Activated CD4-positive, alpha-beta T cell treated with anti-CD3 and anti-CD28 coated beads, Interleukin-2, amount 50 U/mL, for 24 hours (primary cell): ENCODE measurements around the gene IFT81.
"Not testable (repeated sequence)": the region's sequence is repeated elsewhere in the genome, so short reads cannot be mapped to it uniquely, and the experiment has no call there.

ENCODE experiments used
- DNase-seq, 2 donors: peaks; one replicate each; pipeline ENCODE4 v3.0.0-alpha.2; 2020; ENCODE audit warnings: low read depth in 1 of 2, low spot score in 1 of 2

The IFT81 gene

DNA sequence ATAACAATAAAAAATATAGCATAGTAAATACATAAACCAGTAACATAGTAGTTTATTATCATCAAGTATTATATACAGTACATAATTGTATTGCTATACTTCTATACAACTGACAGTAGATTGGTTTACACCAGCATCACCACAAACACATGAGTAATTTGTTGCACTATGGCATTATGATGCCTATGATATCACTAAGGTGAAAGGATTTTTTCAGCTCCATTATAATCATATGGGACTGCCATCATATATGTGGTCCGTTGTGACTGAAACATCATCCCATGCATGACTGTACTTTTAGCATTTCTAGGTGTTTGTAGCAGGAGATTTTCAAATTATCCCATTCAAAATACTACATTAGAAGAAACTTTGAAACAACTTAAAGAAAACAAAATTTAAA lies 77.8 kb downstream of the IFT81 start:
- no peak for DNase-seq

DNA sequence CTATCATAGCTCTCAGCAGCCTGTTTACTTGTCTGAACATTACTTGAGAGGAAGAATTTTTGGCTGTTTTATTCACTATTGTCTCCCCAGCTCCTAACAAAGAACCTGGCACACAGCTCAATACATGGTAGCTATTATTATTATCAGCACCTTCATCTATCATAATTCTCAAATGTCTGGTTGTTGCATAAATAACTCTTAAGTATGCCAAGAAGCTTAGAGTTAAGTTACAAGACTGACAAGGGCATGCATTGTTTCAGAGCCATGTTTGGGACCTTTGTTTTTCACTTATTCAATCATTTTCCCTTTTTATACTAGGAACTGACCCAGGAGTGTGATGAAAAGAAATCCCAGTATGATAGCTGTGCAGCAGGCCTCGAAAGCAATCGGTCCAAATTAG lies 79.4 kb downstream of the IFT81 start:
- no peak for DNase-seq

DNA sequence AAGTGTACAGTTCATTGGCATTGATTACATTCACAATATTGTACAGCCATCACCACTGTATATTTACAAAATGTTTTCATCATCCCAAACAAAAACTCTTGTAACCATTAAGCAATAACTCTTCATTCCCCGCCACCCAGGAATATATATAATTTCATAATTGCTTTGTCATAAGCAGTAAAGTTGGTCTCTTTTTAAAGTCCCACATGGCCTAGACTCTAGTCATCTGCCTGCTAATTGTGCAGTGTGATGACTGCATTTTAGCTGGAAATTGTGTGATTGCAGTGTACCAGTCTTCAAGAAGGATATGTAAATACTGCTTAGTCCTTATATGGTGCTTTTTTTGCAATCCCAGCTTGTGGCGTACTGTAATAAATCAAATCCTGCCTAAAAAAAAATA lies 81.8 kb downstream of the IFT81 start:
- no peak for DNase-seq

DNA sequence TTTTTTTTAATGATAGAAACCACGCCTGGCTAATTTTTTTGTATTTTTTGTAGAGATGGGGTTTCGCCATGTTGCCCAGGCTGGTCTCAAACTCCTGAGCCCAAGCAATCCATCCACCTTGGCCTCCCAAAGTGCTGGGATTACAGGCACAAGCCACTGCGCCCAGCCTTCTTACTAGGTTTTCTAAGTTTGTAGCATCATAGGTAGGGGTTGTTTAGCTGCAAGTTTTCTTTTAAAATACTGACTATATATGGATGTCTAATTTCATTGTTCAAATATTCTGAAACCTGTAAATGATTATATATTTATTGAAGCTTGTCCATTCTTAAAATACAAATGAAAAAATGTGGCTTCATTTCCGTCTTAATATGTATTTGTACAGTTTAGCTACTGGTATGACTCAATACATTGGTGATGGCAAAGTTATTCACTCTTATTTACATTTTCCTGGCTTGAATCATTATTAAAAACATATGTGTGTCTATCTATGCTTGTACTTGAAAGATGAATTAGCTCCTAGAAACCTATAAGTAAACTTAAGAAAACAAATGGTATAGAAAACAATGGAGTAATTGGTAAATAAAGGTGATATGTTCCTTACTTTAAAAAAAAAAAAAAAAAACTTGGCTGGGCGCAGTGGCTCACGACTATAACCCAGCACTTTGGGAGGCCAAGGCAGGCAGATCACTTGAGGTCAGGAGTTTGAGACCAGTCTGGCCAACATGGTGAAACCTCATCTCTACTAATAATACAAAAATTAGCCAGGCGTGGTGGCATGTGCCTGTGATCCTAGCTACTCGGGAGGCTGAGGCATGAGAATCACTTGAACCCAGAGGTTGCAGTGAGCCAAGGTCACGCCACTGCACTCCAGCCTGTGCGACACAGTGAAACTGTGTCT lies 87.7 kb downstream of the IFT81 start:
- DNase-seq = not testable (repeated sequence)

DNA sequence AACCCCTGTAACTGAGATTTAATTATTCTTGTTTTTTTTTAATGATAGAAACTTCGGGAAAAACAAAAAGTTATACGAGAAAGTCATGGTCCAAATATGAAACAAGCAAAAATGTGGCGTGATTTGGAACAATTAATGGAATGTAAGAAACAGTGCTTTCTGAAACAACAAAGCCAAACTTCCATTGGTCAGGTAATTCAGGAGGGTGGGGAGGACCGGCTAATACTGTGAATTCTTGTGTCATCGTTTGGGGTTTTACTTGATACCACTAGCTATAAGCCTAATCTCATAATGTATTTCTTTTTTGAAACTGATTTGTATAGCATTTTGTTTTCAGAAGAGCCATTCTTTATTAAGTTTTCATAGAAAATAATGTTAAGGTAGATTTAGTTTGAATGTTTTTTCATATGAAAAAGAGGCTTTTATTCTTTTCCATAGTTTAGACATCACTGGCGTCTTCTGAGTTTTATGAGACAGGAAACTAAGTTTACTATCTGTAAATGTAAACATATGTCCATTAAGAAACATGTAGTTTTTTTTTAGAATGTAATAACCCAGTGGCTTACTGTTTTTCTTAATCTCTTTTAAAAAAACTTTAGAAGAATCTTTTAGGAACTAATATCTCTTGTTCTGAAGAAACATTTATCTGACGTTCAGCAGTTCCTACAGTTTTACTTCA lies 94.0 kb downstream of the IFT81 start:
- DNase-seq = no peak

DNA sequence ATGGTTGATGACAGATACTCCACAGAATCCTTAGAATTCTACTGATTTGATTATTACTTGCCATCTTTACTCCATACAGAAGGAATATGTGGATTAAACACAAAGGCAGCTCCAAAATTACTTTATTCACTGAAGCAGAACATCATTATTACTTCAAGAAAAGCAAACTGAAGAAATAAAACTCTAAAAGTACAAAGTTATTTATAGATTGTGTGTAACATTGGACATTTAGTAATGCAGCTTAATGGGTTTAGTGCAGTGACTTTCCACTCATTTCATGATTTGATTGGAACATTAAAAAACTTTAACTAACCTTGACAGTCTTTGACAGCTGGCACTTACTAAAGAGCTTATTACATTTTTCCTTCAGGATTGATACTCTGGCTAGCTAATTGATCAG lies 97.9 kb downstream of the IFT81 start:
- DNase-seq = no peak

DNA sequence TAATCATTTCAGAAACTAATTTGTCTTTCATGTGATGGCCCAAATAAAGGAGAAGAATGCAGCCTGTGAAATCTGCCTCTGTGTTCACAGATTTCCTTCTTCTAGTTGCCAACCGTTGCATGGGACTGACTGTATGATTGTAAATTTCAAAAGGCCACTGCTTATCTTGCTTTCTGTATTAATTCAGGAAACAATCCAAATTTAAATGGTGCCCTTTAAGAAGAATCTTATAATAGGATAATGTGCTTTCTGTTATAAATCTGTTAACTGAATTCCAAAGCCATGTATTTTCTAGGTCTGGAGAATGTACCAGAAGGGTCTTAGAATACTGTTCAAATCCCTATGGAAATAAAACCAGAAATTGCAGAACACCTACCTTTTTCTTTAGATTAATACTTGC lies 98.3 kb downstream of the IFT81 start:
- DNase-seq = no peak

DNA sequence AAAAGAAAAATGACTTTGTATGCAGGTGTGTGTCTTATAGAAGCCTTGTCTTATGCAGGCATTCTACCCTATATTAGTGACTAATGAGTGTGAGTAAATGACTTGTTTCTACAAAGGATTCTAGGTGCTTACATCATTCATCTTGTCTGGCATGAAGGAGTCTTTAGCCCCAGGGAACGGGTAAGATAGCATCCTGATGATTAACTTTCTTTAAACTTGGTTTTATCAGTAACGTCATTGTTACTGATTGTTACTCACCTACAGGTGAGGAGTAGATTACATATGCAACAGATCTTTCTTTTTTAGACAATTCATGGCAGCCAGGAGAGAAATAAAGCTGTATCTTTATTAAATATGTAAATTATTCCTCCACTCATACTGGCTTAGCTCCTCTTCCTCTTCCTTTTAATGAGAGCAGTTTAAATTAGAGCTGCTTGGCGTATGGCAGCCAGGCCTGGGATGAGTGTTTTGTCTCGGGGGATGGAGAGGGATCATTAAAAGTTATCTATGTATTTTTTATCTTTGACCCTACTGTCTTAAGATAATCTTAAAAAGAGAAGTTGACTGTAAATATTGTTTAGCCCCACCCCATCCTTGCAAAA lies 99.7 kb downstream of the IFT81 start:
- DNase-seq = no peak

DNA sequence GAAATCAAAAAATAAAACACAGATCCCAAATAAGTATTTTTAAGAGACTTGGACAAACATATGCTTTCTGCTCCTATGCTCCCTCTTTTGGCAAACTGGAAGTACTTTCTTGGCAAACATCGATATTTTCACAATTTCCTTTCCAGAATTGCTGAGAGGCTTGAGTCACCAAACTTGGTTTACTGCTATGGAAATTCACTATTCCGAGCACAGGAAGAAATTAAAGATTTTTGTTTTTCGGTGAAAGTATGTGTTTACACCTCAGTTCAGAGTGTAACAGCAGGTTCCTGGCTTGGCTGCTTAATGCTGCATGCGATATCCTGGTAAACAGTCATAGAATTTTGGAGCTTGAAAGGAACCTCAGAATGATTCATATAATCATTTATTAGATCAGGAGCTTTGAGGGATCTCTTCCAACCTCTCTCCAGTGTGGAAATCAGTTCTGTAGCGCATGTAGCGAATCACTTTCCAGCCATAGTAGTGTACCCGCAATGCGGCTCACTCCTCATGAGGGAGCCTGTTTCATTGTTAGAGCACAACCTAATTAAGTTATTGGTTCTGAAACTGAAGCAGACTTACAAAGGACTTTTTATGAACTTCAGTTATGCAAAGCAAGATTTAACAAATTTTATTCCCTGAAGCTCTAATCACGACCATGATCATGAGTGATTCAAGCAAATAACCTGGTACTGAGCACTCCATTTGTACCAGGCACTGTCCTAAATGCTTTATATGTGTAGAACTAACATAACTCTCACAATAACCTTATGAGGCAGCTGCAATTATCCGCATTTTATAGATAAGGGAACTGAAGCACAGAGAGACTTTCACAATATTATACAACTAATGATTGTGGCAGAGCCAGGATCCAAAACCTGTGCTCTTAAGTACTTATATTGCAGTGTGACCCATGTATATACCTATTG lies 100.5 kb downstream of the IFT81 start:
- DNase-seq = no peak

DNA sequence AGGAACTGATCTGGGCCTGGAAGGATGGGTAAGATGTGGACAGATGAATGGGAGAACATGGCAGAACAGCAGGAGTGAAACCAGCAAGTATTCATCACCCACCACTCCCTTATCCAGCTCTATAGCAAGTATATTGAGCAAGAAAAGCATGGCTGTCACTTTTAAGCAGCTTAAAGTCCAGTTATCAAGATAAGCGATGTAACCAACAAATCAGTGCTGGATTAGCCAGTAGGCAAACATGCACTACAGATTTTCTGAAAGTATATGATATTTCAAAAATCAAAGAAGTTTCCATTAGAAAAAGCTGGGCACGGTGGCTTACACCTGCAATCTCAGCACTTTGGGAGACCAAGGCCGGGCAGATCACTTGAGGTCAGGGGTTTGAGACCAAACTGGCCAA lies 103.0 kb downstream of the IFT81 start:
- DNase-seq = no peak

DNA sequence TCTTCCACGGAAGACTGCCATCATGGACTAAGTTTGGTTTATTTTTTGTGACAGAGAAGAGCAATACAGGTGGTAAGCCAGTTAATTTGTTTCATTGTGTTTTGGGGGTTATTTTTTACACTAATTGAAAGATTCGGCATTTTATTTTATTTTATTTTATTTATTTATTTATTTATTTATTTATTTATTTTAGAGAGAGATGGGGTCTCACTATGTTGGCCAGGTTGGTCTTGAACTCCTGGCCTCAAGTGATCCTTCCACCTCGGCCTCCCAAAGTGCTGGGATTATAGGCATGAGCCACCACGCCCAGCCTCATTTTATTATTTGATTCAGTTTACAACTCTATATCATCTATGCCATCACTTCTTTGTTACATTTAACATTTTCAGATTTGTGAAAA lies 104.2 kb downstream of the IFT81 start:
- not testable (repeated sequence) for DNase-seq

DNA sequence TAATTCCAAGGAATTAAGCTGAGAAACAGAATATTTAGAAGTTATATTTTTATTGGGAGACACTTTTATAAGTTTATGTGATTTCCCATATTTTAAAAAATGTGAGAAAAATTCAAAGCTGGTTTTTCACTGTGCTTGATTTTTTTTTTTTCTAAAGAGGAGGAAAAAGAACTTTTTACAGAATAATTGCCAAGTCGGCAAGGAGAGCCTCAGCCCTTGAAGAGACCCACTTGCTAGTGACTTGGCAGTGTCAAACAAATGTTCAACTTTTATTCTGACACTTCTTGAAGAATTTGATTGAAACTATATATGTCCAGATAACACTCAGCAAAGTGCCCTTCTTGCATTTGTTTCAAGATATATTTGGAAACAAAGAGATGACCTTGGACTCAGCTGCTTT lies 104.6 kb downstream of the IFT81 start:
- DNase-seq = no peak

DNA sequence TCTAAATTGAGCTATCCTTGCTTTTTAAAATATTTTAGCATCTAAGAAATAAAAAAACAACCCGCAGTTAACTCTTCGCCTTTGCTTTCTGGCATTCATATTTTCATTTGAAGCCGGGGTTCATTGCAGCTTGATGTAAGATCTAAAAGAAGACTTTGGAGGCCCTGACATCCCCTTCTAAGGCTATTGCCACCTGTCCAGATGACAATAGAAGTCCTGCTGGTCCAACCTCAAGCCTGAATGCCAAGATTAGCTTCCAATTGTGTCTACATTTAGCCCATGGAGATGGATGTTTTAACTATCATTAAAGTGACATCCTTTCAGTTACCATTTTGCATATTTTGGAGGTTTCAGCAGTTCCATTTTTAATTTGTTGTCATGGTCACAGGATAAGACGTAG lies 105.3 kb downstream of the IFT81 start:
- DNase-seq = no peak

DNA sequence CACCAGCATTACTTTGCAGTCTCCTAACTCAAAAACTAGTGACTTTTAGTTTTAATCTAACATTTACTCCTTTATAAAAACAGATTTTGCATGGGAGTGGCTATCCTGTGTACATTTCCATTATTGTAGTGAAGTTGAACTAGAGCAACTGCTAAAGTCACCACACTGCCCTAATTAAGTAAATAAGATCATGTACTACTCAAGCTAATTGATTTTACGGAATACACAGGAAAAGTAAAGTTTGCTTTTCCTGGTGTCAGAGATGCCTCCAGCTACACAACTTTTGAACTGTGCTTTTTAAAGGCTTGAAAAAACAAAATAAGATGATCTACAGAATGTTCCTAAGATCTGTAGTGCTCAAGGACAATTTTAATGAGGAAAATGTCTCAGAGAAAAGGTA lies 106.5 kb downstream of the IFT81 start:
- no peak for DNase-seq

DNA sequence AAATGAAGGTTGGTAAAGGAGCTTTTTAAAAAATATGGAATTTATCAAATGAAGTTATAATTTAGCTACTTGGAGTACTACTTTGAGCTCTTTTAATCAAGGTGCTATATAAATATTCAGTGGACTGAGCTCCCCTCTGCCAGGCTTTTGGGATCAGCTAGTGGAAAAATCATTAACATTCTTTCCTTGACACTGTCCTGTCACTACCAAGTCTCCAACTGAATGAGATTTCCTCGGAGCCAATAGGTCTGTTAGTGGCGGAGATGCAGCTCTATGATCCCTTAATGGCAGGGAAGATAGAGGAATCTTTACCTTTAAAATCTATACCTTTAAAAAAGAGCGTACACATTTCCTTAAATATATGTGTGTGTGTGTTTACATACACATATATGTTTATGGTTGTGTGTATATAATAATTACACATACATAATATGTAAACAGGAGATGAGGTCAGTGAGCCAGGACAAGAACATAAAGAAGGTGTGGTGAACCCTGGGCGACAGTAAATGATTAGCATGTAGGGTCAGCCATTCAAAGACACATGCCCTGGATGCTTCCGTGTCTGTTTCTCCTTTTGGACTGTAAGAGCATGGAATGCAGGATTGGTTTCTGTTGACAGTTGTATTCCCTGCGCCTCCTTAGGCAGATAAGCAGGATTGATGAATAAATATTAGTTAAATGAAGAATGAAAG lies 109.2 kb downstream of the IFT81 start:
- DNase-seq = no peak

DNA sequence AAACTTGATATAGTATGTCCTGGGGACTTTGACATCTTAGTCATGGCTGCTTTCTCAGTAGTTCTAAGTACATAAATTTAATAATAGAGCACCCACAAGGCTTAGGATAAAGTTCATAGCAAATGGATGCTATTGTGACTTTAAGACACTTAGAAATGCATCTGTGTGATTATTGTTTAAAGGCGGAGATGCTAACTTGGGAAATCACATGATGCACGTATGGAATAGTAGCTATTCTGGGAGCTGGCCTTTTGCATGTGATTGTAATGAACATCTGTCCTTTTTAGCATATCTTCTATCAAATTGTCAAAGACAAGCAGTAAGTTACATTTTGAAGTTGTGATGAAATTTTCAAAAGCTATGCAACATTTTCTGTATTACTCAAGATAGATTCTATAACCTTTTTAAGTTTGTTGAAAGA lies 110.2 kb downstream of the IFT81 start:
- DNase-seq = no peak

DNA sequence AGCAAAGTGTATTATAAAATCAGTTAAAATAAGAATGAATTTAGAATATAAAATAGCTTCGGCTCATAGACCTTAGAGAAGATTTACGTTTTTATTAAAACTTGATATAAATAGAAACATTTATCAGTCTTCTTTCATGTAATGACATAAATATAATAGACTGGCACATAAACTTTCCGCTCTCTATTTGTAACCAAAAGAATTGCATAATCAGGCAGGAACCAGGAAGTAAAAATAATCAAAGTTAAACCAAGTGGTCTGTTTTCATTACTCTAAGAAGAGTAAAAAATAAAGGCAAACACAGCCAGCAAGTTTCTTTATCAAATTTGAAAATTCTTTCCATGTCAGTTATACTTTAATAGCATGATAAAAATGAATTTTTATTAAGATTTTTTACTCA lies 110.6 kb downstream of the IFT81 start:
- DNase-seq = no peak

DNA sequence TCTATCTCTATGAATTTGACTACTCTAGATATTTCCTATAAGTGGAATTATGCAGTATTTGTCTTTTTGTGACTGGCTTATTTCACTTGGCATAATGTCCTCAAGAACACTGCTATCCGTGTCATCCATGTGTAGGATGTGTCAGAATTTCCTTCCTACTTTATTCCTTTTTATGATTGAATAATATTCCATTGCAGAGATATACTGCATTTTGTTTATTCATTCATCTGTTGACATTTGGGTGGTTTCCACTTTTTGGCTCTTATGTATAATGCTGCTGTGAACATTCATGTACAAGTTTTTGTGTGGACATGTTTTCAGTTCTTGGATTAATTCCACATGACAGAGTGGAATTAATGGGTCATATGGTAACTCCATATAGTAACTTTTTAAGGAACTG lies 111.2 kb downstream of the IFT81 start:
- no peak for DNase-seq

DNA sequence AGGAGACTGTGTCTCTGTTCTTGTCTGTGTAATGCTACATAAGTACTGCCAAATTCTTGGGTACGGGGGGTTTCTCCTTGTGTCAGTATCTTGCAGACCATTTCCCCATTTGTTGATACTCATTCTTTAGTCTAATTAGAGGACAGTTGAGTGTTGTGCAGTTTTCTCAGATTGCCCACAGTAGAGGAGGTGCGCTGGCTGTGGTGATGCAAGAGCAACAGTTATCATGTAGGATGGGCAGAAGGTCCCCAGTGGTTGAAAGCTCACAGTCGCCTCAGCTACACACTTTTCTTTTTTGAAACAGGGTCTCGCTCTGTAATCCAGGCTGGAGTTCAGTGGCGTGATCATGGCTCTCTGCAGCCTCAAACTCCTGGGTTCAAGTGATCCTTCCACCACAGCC lies 119.1 kb downstream of the IFT81 start:
- DNase-seq = no peak

DNA sequence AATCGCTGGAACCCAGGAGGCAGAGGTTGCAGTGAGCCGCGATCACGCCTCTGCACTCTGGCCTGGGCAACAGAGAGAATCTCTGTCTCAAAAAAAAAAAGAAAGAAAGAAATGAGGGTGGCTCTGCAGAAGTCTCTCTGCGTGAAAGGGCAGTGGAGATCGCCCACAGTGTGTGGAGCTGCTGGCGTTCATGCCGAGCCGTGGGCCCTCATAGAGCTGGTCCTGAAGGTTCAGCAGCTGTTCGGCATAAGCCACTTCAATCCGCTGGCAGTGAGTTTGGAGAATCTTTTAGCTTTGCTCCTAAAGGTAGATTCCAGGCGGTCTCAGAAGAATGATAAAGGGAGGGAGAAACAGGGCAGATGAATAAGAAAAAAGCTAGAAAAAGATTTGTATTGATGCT lies 120.2 kb downstream of the IFT81 start:
- no peak for DNase-seq

DNA sequence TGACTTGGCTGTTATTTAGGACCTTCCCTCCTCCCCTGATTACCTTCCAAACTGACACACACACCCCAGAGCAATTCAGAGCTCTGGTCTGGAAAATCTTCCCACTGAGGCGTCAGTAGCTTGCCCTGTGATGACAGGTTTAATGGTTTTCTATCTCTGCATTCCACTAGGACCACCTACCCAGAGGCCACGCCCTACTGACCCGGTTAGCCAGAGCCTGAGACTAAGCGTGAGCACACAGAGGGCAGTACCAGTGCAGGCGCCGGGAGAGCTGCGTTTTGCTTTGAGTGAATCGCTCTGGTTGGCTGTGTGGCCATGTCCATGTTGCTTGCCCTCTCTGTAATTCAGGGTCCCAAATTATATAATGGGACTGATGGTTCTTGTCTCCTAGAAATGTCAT lies 120.7 kb downstream of the IFT81 start:
- no peak for DNase-seq
